Fibroblast of the aortic adventitia (primary cell): ENCODE measurements around the gene NRG3. TPM values are rescaled to one million over a fixed set of nuclear protein-coding genes. Genes with fewer than 3 reads are reported as not detected.

Source experiments
- DNase-seq: peaks from one replicate; pipeline ENCODE4 v3.0.0-alpha.2; 2010; ENCODE audit warnings: low read depth
- H3K4me3 ChIP-seq: 2 replicates; pipeline ENCODE4 v1.5.1; 2011; ENCODE audit warnings: low read depth, mild to moderate bottlenecking, control low read depth, low read length, moderate library complexity
- CTCF ChIP-seq: IDR thresholded peaks from 2 replicates; pipeline ENCODE4 v1.5.1; 2011; ENCODE audit warnings: mild to moderate bottlenecking, low read length, control low read depth, inconsistent platforms; ENCODE audit not compliant: insufficient read depth
- total RNA-seq: library from RNA; depleted of rRNA; stranded (reverse); fragments of >200 nt; gene quantifications from 2 replicates; pipeline ENCODE4 v1.2.3, GENCODE V29; 2012; ENCODE audit warnings: low replicate concordance

The NRG3 gene
- total RNA-seq, 1 donor: not detected

DNA sequence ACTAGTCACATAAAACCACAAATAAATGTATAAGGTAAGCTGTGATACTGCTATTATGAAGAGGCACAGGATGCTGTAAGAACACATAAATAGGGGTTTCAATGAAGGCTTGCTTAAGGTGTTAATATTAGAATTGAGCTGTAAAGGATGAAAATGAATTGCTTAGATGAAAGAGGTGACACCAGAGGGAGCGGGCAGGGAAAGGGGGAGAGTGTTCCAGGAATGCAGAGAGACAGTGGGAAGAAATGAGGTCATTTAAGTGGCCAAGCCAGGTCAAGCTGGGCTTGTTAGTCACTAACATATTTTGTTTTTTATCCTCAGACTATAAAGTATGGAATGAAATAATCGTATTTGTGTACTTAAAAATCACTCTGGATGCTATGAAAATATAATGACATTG, 193.5 kb downstream of the NRG3 start:
- H3K4me3 ChIP-seq: no peak overlapping the region
- DNase-seq: no peak

DNA sequence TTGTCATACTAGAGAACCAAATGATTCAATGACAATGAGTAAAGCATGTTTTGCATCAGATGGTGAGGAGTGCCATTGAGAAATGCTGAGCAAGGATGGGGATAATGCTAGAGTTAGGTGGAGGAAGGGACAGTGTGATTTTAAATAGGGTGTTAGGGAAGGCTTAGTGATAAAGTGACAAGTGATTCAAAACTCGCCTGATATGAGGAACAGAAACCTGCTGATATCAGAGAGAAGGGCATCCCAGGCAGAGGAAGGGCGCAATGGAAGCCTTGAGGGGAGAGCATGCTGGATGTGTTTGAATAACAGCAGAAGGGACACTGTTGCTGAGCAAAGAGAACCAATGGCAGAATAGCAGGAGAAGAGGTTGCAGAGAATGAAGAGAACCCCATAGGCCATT, 196.2 kb downstream of the NRG3 start:
- H3K4me3 ChIP-seq: no peak overlapping the region
- no peak for TF ChIP-seq CTCF
- no peak for DNase-seq

More for the DNA sequence above, 193.5 kb downstream of the NRG3 start:
- TF ChIP-seq CTCF: no peak

- TF ChIP-seq CTCF: no peak
Measured at GRCh38 chr10:82072124-82072523, 197.1 kb downstream of the NRG3 start.

GRCh38 chr10:82075605-82076004, 200.6 kb downstream of the NRG3 start:
- no peak for TF ChIP-seq CTCF

More at GRCh38 chr10:82072124-82072523, 197.1 kb downstream of the NRG3 start:
- DNase-seq: no peak
- H3K4me3 ChIP-seq: no peak overlapping the region

DNA sequence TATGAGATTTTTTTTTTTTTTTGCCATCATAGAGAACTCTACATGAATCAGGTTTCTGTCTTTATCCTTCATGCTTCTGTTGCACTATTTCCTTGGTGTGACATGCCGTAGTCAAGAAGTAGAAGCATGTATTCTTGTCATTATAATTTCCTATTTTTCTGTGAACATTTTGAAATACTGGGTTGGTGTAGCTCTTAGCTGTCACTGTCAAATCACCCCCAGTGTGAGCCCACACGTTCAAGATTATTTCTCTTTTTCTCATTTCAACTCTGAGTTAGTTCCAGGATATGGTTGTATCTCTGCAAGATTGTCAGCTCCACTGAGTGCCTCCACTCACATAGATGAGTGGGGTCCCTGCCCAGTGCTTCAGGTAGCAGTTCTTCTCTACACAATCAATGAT, 209.5 kb downstream of the NRG3 start:
- no peak for TF ChIP-seq CTCF
- H3K4me3 ChIP-seq: no peak overlapping the region
- no peak for DNase-seq

More at GRCh38 chr10:82075605-82076004, 200.6 kb downstream of the NRG3 start:
- no peak for DNase-seq
- H3K4me3 ChIP-seq: no peak overlapping the region

DNA sequence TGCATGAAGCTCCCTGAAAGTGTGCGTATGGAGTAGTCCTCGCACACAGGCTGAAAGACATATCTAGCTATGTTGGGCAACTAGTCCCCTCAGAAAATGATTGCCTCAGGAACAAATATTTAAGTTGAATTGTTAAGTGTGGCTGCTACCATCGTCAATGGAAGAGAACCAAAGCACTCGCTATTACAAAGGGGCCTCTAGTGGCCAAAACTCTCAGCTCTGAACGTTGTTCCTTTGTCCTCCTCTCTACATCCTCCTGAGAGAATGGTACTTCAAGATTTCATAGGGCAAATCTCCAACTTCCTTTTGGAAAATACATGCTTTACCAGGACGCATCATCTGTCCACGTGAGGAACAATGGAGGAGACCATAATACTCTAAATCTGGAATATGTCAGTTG, 209.9 kb downstream of the NRG3 start:
- DNase-seq: no peak
- no peak for TF ChIP-seq CTCF
- no peak overlapping the region for H3K4me3 ChIP-seq

DNA sequence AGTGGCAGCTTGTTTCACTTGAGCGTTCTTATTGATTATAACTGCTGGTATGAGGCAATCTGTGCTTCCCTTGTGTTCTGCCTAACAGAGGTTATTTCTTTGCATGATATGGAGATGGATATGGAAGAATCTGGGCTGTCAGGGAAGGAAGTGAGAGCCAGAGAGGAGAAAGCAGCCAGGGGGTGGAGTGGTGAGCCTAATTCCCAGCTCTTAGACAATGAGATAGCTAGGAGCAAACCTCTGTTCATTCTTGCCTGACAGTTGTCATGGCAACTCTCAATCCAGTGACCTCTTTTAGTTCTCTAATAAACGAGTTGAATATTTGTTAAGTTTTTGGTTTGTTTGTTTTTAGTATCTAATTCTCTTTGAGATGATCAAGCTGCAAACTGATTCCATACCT, 214.3 kb downstream of the NRG3 start:
- DNase-seq: no peak
- no peak for TF ChIP-seq CTCF
- H3K4me3 ChIP-seq: no peak overlapping the region
